ENCODE measurements around the gene N4BP2.

DNA sequence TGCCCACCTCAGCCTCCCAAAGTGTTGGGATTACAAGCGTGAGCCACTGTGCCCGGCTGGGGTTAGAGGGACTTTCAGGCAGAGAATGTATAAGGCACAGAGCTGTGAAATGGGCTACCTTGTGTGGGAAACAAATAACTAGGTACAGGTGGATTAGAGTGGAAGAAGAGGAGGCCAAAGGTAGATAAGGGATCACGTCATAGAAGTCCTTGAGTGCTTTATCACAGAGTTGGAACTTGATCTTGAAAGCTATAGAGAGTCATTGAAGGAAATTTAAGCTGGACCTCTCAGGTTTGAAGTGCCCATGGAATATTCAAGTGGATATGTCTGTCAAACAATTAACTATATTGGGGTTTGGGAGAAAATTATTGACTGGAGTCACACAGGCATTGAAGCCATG, 8.4 kb downstream of the N4BP2 start:
- TF ChIP-seq CTCF (conservative IDR thresholded peaks at IDR 0.05) (no peak), EZH2 (IDR thresholded peaks at IDR 0.05; ENCODE audit: low read depth) (no peak)
